Cerebellar nuclear complex (tissue), 1 donor: Measurements from ENCODE around the gene NKIRAS2.

Experiments used
- DNase-seq, 2 experiments: peaks; one replicate each; lab custom pipeline; 2025; lab: John Stamatoyannopoulos, UW

NKIRAS2 gene

GRCh38 chr17:42019509-42020404, at the start of gene NKIRAS2:
NKIRAS2 (plus strand) TSS chr17:42020090; CDS start chr17:42021578, 1,488 bp downstream.
- DNase-seq, result peak in 1 of 2 experiments; percentile 56

- DNase-seq, result no peak
These were observed 49.0 kb upstream of the NKIRAS2 start for GRCh38 chr17:41970901-41971331.

- DNase-seq, result no peak
These were observed 48.0 kb upstream of the NKIRAS2 start for GRCh38 chr17:41971721-41972523.

GRCh38 chr17:41972571-41973407, 47.1 kb upstream of the NKIRAS2 start:
- no peak for DNase-seq

GRCh38 chr17:41973408-41973811, 46.5 kb upstream of the NKIRAS2 start:
- DNase-seq, result no peak

- no peak for DNase-seq
These were observed 45.9 kb upstream of the NKIRAS2 start for GRCh38 chr17:41974031-41974430.

- DNase-seq, result no peak
These were observed 45.2 kb upstream of the NKIRAS2 start for GRCh38 chr17:41974658-41975057.

GRCh38 chr17:41975099-41976083, 44.5 kb upstream of the NKIRAS2 start:
- no peak for DNase-seq

GRCh38 chr17:41976142-41976768, 43.6 kb upstream of the NKIRAS2 start:
- no peak for DNase-seq

GRCh38 chr17:41977991-41978390, 41.9 kb upstream of the NKIRAS2 start:
- no peak for DNase-seq

GRCh38 chr17:41982026-41982760, 37.7 kb upstream of the NKIRAS2 start:
- no peak for DNase-seq

- no peak for DNase-seq
These were observed 35.4 kb upstream of the NKIRAS2 start for GRCh38 chr17:41984454-41984853.

GRCh38 chr17:41985919-41986318, 34.0 kb upstream of the NKIRAS2 start:
- no peak for DNase-seq

- DNase-seq, result no peak
These were observed 33.3 kb upstream of the NKIRAS2 start for GRCh38 chr17:41986634-41987033.

GRCh38 chr17:41987642-41988041, 32.2 kb upstream of the NKIRAS2 start:
- no peak for DNase-seq

- DNase-seq, result no peak
These were observed 31.5 kb upstream of the NKIRAS2 start for GRCh38 chr17:41988418-41988817.

- no peak for DNase-seq
These were observed 30.0 kb upstream of the NKIRAS2 start for GRCh38 chr17:41989702-41990419.

GRCh38 chr17:41992576-41992975, 27.3 kb upstream of the NKIRAS2 start:
- no peak for DNase-seq

- DNase-seq, result no peak
These were observed 23.1 kb upstream of the NKIRAS2 start for GRCh38 chr17:41996855-41997164.
